Hepatocyte (in vitro differentiated cells): ENCODE results near the gene OR8D2.

Experiments used
- CTCF ChIP-seq: fragments of 200-600 bp; sonication (generic); IDR thresholded peaks from 2 replicates; pipeline ENCODE4 v1.5.1; 2016; ENCODE audit warnings: antibody characterized with exemption, mild to moderate bottlenecking; ENCODE audit not compliant: poor library complexity
- EZH2 ChIP-seq: fragments of 200-600 bp; sonication (generic); IDR thresholded peaks from 2 replicates; pipeline ENCODE4 v1.6.1; 2016; ENCODE audit warnings: antibody characterized with exemption, mild to moderate bottlenecking, borderline replicate concordance
- EZH2phosphoT487 ChIP-seq: fragments of 200-600 bp; sonication (generic); IDR thresholded peaks from one replicate; pipeline ENCODE4 v1.6.1; 2018; ENCODE audit warnings: antibody characterized with exemption, mild to moderate bottlenecking, low read depth, moderate library complexity; ENCODE audit not compliant: unreplicated experiment, severe bottlenecking

- TF ChIP-seq CTCF (no peak), EZH2phosphoT487 (no peak), EZH2 (no peak)
These were observed at the start of gene OR8D2 for GRCh38 chr11:124320097-124320496.
